Activated T-cell treated with anti-CD3 and anti-CD28 coated beads for 48 hours (primary cell): ENCODE data around the gene IL6.
"Not testable (repeated sequence)": the region's sequence is repeated elsewhere in the genome, so short reads cannot be mapped to it uniquely, and the experiment has no call there.

ENCODE experiments used
- DNase-seq: peaks from one replicate; pipeline ENCODE4 v3.0.0-alpha.2; 2020; ENCODE audit warnings: low read depth

The IL6 gene

DNA sequence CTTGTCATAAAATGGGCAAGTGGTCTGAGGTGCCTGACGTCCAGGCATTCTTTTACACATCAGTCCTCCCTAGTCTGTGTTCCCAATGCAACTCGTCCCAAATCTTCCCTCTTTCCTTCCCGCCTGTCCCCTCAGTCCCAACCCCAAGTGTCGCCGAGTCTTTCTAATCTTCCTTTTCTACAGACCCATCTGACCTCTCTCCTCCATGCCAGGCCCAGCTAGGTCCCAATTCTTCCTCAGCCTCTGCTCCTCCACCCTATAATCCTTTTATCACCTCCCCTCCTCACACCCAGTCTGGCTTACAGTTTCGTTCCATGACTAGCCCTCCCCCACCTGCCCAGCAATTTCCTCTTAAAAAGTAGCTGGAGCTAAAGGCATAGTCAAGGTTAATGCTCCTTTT is 22.3 kb upstream of the IL6 start:
- not testable (repeated sequence) for DNase-seq

DNA sequence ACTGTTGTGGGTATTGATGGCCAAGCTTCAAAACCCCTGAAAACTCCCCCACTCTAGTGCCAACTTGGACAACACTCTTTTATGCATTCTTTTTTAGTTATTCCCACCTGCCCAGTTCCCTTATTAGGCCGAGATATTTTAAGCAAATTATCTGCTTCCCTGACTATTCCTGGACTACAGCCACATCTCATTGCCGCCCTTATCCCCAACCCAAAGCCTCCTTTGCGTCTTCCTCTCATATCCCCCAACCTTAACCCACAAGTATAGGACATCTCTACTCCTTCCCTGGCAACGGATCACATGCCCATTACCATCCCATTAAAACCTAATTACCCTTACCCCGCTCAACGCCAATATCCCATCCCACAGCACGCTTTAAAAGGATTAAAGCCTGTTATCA is 21.1 kb upstream of the IL6 start:
- not testable (repeated sequence) for DNase-seq

DNA sequence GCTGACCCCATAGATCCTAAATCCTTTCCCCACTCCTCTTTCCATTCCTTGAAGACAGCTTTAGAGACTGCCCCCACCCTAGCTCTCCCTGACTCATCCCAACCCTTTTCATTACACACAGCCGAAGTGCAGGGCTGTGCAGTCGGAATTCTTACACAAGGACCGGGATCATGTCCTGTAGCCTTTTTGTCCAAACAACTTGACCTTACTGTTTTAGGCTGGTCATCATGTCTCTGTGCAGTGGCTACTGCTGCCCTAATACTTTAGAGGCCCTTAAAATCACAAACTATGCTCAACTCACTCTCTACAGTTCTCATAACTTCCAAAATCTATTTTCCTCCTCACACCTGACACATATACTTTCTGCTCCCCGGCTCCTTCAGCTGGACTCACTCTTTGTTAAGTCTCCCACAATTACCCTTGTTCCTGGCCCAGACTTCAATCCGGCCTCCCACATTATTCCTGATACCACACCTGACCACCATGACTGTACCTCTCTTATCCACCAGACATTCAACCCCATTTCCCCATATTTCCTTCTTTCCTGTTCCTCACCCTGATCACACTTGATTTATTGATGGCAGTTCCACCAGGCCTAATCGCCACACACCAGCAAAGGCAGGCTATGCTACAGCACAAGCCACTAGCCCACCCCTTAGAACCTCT is 19.8 kb upstream of the IL6 start:
- DNase-seq, result not testable (repeated sequence)

DNA sequence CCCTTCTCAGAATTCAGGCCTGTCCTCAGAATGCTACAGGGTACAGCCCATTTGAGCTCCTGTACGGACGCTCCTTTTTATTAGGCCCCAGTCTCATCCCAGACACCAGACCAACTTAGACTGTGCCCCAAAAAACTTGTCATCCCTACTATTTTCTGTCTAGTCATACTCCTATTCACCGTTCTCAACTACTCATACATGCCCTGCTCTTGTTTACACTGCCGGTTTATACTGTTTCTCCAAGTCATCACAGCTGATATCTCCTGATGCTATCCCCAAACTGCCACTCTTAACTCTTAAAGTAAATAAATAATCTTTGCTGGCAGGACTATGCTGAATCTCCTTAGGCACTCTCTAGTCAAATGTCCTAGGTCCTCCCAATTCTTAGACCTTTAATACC is 18.8 kb upstream of the IL6 start:
- not testable (repeated sequence) for DNase-seq

DNA sequence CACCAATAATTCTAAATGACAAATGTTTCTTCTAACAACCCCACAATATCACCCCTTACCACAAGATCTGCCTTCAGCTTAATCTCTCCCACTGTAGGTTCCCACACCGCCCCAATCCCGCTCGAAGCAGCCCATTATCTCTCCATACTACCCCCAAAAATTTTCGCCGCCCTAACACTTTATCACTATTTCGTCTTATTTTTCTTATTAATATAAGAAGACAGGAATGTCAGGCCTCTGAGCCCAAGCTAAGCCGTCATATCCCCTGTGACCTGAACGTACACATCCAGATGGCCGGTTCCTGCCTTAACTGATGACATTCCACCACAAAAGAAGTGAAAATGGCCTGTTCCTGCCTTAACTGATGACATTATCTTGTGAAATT is 18.3 kb upstream of the IL6 start:
- not testable (repeated sequence) for DNase-seq

DNA sequence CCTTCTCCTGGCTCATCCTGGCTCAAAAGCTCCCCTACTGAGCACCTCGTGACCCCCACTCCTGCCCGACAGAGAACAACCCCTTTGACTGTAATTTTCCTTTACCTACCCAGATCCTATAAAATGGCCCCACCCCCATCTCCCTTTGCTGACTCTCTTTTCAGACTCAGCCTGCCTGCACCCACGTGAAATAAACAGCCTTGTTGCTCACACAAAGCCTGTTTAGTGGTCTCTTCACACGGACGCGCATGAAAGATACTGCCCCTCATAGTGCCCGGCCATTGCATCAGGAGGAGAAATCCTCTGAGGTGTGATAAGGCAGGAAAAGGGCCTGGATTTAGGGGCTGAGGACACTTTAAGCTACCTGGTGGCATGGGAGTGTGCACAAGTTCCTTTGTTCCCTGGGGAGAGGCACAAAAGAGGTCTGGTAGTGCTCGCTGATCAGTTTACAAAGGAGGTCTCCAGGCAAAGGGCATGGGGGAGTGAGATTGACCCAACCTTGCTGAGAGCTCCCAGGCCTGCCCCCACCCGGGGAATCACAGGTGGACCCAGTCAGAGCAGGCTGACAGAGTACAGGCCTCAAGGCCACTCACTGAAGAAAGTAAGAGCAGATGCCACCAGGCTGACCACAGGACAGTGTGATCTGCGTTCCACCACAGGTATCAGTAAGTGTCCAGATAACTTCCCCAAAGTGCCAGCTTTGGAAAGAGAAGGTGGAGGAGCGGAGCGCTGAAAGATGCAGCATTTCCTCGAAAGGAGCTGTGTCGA is 17.8 kb upstream of the IL6 start:
- not testable (repeated sequence) for DNase-seq

DNA sequence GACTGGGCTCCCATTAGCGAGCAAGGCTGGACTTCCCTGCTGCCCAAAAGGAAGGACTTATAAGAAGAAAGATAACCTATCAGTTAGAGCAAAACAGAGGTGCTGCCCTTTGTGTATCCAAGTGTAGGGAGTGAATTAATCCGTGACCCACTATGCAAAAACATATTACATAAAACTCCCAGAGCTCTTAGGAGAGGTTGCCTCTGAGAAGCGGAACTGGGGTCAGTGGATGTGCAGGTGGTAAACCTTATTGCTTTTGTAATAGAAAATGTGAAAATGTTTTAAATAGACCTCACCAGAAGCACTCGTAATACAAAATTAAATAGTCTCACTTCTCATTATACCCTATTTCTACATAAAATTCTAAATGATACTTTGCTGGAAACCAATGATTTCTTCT is 17.1 kb upstream of the IL6 start:
- no peak for DNase-seq

DNA sequence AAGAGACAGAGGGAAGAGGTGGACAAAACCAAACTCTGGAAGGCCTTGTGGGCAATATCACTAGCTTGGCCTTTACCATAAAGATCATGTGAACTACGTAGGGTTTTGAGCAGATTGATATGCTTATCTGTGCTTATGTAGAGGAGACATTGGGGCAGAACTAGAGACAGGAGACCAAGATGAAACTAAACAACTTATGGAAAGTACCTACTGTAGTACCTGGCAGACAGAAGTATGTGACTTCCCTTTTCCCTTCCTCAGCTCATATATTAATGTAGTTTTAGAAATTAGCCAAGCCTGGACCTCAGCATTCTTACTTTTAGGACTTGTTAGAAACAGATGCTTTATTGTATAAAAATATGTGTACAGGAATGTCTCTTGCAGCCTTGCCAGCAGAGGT is 14.0 kb upstream of the IL6 start:
- DNase-seq, result no peak

DNA sequence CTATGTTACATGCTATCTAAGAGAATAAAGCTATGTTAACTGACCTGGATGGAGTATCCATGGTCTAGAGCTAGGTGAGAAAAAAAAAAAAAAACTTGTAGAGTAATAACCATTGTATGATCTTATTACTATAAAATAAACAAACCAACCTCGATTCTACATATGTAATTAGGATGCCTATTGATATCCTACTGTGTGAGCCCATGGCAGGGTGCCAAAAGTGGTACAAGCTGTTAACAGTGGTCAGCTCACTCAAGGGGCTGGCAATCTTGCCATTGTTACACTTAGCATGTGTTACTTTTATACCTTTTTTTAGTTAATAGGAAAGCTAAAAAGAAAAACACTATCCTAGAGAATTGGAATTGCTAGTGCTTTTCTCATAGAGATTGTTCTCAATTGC is 13.5 kb upstream of the IL6 start:
- no peak for DNase-seq

DNA sequence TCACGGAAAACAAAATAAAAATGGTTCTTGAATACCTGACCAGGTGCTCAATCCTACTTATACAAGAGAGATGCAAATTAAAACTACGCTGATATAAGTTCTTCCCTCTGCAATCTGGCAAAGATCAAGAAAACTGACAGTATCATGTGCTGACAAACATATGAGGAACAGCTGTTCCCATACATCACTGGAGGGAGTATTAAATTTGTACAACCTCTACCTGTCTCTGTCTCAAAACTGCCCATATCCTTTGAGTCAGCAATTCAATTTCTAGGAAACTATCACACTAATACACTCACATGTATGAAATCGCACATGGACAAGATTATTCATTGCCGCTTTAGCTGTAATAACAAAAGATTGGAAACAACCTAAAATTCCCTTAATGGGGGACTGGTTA is 11.0 kb upstream of the IL6 start:
- no peak for DNase-seq

DNA sequence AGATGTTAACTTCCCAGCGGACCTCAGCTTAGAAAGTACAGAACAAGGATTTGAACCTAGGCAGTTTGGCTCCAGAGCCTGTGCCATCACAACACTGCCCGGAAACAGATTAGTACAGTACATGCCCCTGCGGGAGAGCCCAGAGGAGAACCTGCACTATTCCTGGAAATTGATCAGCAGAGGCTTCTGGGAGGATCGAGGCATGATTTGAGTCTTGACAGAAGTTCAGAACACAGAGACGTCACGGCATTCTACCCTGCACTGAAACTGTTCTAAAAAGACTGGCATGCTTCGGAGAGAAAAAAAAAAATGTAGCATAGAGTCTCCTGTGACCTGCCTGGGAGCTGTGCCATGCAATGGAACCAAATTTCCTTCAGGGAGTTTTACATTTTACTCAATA is 9.2 kb upstream of the IL6 start:
- DNase-seq, result no peak

DNA sequence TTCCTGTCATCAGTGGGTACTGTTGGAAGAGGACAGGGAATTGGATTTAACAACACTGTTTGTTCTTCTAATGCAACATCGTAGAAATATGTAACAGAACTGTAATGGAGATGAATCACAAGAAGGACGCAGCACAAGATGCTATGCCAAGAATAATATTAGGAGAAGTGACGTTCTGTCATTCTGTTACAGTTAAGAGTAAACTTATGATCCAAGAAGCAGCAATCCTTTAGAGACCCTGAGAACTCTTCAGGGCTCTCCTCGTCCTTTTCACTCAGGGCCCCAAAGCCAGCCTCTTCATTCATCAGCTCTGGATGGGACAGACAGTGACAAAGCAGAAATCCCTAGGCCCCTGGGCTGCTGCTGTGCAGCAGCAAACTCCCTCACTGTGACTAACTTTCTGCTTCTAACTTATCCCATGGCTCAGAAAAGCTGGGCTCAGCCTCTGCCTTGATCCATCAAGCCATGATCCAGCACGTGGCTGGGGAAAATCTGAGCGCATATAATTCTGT is 8.7 kb upstream of the IL6 start:
- no peak for DNase-seq

DNA sequence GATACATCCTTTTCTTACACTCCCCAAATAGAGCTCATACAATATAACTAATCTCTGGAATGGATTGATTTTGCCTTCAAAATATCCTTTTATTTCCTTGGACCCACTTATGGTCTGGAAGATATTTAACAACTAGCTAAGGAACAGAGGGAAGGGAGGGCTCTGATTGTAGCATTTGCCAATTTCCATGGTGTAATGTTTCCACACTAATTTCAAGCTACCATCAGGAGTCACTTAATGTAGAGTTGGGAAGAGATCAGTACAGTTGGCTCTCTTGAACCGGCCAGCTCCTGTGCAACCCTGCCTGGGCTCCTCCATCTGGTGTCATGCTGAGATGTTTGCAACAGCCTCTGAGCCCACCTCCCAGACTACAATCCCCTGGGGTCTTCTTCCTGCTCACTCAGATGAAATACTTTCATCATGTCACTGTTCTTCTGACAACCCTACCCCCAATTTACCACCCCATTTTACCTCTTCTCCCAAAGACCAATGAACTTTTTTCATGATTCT is 8.0 kb upstream of the IL6 start:
- DNase-seq, result no peak

DNA sequence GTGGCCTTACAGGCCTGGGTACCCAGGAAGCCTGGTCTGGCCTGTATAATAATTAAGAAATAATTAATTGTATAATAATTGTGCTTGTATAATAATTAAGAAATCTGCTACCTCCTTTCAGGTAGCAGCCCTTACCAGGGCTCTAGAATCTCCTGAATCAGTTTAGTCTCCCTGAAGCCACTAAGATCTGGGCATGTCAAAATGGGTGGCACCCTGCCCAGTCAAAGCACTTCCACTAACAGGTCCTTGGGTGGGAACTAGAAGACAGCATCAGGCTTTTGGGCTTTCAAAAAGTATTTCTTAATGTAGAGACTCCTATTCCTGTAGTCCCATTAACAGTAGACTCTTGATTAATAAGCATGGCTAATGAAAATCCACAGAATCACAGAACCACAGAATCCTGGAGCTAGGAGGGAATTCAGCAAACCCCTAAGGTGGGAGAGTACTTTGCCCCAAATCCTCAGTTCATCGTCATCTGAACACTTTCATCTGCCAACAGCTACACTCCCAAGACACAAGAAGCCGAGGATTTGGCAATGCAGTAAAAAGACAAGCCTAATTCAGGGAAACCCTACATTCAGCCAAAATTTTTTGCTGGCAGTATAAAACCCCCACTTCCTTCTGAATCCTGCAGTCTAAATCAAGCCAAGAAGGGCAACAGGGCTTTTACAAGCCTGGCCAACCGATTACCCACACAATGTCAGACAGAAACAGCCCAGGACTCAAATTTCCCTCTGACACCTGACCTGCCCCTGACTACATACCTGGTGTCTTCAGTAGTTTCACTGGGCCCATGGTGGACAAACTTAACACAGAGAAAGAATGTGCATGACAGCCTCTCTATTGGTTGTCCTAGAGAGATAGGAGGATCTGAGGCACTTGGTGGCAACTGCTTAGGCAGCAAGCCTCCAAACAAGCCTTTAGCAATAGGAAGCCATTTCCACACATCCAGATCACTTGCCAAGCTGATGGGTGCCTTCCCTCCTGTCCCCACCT is 5.9 kb upstream of the IL6 start:
- no peak for DNase-seq

DNA sequence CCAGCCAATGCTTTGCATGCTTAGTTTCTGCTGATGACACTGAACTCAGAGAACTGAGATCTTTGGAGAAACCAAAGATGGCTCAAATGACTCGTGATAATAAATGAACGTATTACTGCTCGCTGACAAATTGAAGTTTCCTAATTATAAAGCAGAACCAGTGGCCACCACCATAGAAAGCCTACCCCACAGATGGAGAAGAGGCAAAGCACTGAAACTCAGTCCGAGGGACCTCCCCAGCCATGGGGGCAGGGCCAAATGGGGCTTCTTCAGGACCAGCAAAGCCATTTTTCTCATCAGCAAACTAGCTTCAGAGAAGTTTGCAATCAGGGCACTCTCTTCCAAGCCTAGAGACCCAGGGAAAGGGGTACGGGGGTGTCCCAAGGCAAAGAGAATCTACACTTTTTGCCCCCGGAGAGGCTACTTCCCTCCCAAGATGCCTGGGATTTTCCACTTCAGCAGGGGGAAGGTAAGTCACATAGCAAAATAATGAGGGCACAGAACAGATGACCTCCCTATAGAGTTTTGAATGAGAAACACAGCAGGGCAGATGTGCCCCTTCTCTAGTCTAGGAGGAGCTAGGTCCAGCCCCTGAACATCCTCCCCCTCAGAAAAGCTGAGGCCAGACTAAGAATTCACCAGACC is 4.3 kb upstream of the IL6 start:
- no peak for DNase-seq

DNA sequence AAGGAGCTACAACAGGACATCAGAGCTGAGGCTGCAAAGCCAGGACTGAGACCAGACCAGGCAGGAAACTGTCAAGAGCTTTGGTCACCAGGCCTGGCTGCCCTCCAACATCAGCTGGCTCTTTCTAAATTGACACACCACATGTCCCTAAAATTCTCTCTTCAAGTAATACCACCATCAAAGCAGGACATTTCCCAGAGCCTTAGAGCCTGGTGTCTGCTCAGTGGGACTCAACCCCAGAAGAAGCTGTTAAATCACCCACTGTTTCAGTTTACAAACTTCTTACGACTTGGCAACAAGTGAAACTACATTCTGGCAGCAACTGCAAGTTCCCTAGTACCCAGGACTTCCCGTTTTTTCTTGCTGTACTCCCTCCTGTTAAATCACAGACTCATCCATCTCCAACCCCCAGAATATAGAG is 3.8 kb upstream of the IL6 start:
- no peak for DNase-seq

DNA sequence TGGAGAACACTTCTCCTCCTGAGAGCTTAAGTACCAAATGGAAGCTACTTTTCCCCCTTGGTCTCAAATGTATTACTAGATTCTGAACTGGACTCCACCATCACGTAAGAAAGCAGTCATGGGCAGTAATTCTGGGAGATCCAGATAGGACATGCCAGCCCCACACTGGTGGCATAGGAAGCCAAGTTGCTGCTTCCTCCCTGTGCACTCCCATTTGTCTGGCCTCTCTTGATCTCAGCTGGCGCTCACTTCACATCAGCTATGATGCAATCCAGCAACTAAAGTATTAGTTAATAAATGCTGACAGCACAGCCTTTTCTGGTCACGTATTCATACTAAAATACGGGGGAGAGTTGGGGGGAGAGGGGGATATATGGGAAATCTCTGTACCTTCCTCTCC is 3.4 kb upstream of the IL6 start:
- DNase-seq, result no peak

DNA sequence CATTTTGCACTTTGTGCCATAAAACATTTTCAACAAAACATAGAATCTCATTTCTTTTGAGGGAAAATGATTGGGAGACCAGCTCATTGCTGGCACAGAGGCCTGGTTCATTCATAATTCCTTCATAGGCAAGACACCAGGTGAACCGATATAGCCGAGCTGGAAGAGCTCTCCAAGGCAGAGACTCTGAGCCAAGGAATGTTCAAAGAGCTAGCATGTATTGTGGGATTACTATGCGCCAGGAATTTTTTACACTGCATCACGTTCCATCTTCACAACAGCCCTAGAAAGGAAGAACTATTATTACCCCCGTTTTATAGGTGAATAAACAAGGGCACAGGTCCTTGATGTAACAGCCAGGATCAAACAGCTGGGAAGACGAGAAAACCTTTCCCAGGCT is 2.1 kb upstream of the IL6 start:
- DNase-seq, result no peak

DNA sequence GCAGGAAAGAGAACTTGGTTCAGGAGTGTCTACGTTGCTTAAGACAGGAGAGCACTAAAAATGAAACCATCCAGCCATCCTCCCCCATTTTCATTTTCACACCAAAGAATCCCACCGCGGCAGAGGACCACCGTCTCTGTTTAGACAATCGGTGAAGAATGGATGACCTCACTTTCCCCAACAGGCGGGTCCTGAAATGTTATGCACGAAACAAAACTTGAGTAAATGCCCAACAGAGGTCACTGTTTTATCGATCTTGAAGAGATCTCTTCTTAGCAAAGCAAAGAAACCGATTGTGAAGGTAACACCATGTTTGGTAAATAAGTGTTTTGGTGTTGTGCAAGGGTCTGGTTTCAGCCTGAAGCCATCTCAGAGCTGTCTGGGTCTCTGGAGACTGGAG is 1.4 kb upstream of the IL6 start:
- DNase-seq, result no peak

DNA sequence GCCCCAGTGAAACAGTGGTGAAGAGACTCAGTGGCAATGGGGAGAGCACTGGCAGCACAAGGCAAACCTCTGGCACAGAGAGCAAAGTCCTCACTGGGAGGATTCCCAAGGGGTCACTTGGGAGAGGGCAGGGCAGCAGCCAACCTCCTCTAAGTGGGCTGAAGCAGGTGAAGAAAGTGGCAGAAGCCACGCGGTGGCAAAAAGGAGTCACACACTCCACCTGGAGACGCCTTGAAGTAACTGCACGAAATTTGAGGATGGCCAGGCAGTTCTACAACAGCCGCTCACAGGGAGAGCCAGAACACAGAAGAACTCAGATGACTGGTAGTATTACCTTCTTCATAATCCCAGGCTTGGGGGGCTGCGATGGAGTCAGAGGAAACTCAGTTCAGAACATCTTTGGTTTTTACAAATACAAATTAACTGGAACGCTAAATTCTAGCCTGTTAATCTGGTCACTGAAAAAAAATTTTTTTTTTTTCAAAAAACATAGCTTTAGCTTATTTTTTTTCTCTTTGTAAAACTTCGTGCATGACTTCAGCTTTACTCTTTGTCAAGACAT is 574 bp upstream of the IL6 start:
- peak; percentile 19 for DNase-seq

DNA sequence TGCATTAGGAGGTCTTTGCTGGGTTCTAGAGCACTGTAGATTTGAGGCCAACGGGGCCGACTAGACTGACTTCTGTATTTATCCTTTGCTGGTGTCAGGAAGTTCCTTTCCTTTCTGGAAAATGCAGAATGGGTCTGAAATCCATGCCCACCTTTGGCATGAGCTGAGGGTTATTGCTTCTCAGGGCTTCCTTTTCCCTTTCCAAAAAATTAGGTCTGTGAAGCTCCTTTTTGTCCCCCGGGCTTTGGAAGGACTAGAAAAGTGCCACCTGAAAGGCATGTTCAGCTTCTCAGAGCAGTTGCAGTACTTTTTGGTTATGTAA is 675 bp downstream of the IL6 start:
- no peak for DNase-seq
